ENCODE results near the gene HSFY2.
"Not testable (repeated sequence)": the region's sequence is repeated elsewhere in the genome, so short reads cannot be mapped to it uniquely, and the experiment has no call there.

HSFY2 gene

GRCh38 chrY:18773635-18774034, at the start of gene HSFY2:
TSS of gene HSFY2 (minus strand) at chrY:18773735. CDS start at chrY:18773618, 117 bp downstream.
- DNase-seq (ENCODE audit: low read depth, low spot score); H3K9ac ChIP-seq (ENCODE audit: insufficient read length); H3K27ac ChIP-seq; H3K9me3 ChIP-seq (ENCODE audit: low read depth, low read length); H3K4me3 ChIP-seq; H3K36me3 ChIP-seq (ENCODE audit: insufficient read depth, low read length): not testable (repeated sequence)

GRCh38 chrY:18815751-18816150, 42.2 kb upstream of the HSFY2 start:
- not testable (repeated sequence) for H3K9ac ChIP-seq (ENCODE audit: insufficient read length); H3K9me3 ChIP-seq (ENCODE audit: low read depth, low read length); DNase-seq (ENCODE audit: low read depth, low spot score); H3K27ac ChIP-seq; H3K4me3 ChIP-seq; H3K36me3 ChIP-seq (ENCODE audit: insufficient read depth, low read length)

- not testable (repeated sequence) for DNase-seq (ENCODE audit: low read depth, low spot score)
Observed at GRCh38 chrY:18788757-18789406, 15.3 kb upstream of the HSFY2 start.

GRCh38 chrY:18754077-18754476, 19.5 kb downstream of the HSFY2 start:
- not testable (repeated sequence) for H3K9ac ChIP-seq (ENCODE audit: insufficient read length); H3K4me3 ChIP-seq; H3K27ac ChIP-seq; H3K9me3 ChIP-seq (ENCODE audit: low read depth, low read length); H3K36me3 ChIP-seq (ENCODE audit: insufficient read depth, low read length); DNase-seq (ENCODE audit: low read depth, low spot score)

More at GRCh38 chrY:18788757-18789406, 15.3 kb upstream of the HSFY2 start:
- not testable (repeated sequence) for H3K9ac ChIP-seq (ENCODE audit: insufficient read length); H3K9me3 ChIP-seq (ENCODE audit: low read depth, low read length); H3K27ac ChIP-seq; H3K36me3 ChIP-seq (ENCODE audit: insufficient read depth, low read length); H3K4me3 ChIP-seq

GRCh38 chrY:18753133-18753815, 20.3 kb downstream of the HSFY2 start:
- H3K9ac ChIP-seq (ENCODE audit: insufficient read length); H3K27ac ChIP-seq; H3K36me3 ChIP-seq (ENCODE audit: insufficient read depth, low read length); H3K4me3 ChIP-seq; DNase-seq (ENCODE audit: low read depth, low spot score); H3K9me3 ChIP-seq (ENCODE audit: low read depth, low read length): not testable (repeated sequence)

- not testable (repeated sequence) for H3K4me3 ChIP-seq; DNase-seq (ENCODE audit: low read depth, low spot score); H3K9me3 ChIP-seq (ENCODE audit: low read depth, low read length)
Observed at GRCh38 chrY:18723714-18724113, 49.8 kb downstream of the HSFY2 start.

More at GRCh38 chrY:18723714-18724113, 49.8 kb downstream of the HSFY2 start:
- not testable (repeated sequence) for H3K36me3 ChIP-seq (ENCODE audit: insufficient read depth, low read length); H3K27ac ChIP-seq; H3K9ac ChIP-seq (ENCODE audit: insufficient read length)

All from SK-N-MC (cell line).